Right forelimb (tissue), 1 donor: ENCODE data around the gene PDE4D.

ENCODE experiments used
- DNase-seq: peaks from one replicate; pipeline ENCODE4 v3.0.0-alpha.2; 2018

Gene PDE4D

DNA sequence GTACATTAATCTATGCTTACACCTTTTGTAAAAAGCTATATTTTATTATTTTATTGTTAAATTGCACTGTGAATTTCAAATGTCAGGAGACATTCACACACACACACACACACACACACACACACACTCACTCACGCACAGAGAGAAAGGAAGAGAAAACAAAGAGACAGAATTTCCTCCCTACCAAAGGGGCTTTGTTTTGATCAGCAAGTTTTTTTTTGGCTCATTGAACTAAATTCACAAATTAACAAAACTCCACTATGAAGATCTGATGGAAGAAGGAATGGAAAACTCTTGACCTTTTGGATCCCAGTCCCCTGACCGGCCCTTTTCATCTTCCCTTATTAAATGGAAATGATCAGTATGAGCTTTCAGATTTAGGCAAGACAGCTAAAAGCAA lies 161.2 kb downstream of the PDE4D start:
- no peak for DNase-seq

GRCh38 chr5:59731809-59732208 lies 161.7 kb downstream of the PDE4D start:
- no peak for DNase-seq

DNA sequence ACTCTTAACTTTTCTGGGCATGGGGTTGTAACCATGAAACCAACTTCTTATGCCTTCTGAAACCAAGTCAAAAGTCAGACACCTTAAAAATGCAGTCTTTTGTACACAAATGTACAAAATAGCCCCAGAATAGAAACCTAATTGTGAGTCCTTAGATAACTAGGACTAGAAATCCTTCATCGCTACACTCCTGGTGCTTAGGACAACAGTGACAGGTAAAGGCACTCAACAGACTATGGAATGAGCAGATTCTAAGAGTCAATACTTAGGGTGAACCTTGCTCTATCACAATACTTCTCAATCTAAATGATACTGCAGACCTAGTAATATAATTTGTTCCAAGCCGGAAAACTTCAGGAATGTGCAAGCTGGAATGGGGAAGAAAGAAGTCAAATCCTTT lies 163.7 kb downstream of the PDE4D start:
- no peak for DNase-seq

DNA sequence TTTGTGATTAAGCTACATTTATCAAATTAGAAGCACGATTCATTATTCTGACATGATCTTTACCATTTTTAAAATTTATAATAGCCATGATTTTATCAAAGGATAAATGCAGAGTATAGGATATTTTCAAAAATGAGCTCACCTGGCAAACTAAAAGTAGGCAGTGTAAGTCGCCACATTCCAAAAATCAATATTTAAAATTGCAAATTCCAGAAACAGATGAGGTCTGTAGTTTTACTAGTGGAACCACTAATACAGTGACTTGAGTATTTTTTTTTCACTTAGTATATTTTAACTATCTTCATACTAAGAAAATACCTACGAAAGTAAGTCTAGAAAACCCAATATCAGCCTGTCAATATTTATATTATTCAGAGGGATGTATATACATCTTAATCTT lies 164.2 kb downstream of the PDE4D start:
- DNase-seq, result no peak

- no peak for DNase-seq
Observed at GRCh38 chr5:59728356-59728755, 165.2 kb downstream of the PDE4D start.

GRCh38 chr5:59727186-59727585 lies 166.3 kb downstream of the PDE4D start:
- DNase-seq, result no peak

DNA sequence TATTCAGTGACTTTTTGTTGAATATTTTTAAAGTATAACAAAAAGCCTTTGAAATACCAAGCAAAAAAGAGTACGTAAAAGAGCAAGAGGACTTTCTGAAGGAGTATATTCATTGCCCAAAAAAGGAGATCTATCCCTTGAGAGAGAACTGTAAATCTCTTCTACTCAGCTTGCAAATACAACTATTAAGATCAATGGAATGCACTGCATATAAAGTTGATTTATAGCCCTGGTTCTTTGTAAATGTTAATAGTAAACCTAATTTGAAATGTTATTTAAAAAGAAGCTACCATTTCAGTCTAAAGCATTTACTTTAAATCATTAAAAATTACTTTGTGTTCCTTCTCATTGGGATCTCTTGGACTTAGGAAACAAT lies 168.1 kb downstream of the PDE4D start:
- no peak for DNase-seq

- no peak for DNase-seq
Observed at GRCh38 chr5:59724482-59725391, 168.8 kb downstream of the PDE4D start.

GRCh38 chr5:59722874-59723273 lies 170.7 kb downstream of the PDE4D start:
- DNase-seq, result no peak

DNA sequence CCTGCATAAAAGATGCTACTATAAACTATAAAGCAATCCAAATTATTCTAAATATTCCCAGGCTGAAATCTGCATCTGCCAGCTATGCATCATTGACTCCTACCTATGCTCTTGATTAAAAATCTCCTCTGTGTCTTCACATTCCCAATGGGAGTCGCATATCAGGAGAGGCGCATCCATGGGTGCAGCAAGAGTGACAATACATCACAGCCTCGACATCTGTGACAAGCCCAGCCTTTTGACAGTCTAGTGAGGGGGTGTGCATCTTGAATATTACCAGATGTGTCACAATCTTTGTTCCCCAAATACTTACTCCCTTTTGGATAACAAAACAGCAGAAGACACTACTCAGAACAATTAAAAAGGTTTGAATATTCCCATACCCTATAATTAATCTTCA lies 171.8 kb downstream of the PDE4D start:
- no peak for DNase-seq

DNA sequence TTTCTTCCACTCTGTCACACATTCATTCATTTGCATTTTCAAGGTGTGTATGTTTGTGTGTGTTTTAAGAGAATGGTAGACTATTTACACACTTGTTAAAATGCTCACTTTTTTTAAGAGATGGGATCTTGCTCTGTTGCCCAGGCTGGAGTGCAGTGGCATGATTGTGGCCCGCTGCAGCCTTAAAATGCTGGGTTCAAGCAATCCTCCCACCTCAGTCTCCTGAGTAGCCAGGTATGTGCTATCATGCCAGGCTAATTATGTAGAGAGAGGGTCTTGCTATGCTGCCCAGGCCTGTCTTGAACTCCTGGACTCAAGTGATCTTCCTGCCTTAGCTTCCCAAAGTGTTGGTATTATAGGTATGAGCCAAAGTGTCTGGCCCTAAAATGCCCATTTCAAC lies 173.5 kb downstream of the PDE4D start:
- no peak for DNase-seq

GRCh38 chr5:59716966-59717500 lies 176.5 kb downstream of the PDE4D start:
- no peak for DNase-seq

DNA sequence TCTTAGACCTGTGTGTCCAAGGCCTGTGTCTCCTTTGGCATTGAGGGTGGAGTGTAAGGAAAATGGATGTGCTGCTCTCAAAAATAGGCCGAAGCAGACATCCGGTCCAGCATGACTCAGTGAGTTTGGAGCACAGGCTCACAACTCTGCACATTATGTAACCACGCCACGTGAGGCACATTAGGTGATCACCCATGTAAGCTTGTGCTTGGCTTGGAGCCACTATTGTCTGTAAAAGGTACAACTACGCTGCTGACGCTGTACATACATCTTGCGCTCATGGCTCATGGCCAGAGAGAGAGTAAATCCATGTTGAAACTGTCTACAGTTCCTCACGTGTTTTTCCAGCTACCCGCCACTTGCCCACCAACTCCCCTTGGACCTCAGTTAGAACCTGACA lies 177.5 kb downstream of the PDE4D start:
- no peak for DNase-seq

- DNase-seq, result no peak
Observed at GRCh38 chr5:59715228-59715627, 178.3 kb downstream of the PDE4D start.

- DNase-seq, result no peak
Observed at GRCh38 chr5:59713498-59713844, 180.1 kb downstream of the PDE4D start.

- DNase-seq, result no peak
Observed at GRCh38 chr5:59712836-59713497, 180.6 kb downstream of the PDE4D start.

DNA sequence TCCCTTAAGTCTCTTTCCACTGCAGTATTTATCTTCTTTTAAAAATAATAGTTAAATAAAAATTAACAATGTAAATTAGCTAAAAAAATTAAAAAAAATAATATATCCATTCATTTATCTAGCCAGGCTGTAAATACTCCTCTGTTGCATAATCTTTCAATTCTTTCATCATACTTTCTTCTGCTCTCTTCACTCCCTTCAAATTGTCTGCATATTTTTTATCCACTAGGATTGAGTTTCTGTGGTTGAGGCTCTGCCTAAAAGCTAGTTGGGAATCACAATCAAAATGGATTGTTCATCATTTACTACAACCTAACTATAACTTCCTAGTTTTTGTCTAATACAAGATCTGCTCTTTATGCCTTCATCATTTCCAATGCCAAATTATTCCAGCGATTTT lies 182.2 kb downstream of the PDE4D start:
- no peak for DNase-seq

GRCh38 chr5:59709846-59710245 lies 183.7 kb downstream of the PDE4D start:
- no peak for DNase-seq

DNA sequence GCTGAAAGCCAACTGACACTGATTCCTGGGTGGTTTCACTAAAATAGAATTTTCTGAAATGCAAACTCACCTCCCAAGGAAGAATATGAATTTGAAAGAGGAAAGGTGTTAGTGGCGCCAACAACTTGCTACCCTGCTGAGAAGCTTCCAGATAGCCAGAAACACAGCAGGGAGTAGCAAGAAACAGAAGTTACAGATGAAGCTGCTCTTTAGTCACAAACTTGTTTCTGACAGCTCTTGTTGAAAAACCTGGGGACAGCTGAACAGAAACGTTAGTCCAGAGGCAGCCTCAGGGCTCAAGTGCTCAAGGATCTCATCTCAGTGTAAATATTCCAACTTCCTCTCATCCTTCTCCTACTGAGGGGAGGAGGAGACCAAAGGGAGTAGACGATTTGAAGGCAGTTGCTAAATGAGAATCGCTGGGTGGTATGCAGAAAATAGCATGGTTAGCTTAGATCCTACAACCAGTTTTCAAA lies 184.1 kb downstream of the PDE4D start:
- no peak for DNase-seq

- DNase-seq, result no peak
Observed at GRCh38 chr5:59704936-59705335, 188.6 kb downstream of the PDE4D start.

DNA sequence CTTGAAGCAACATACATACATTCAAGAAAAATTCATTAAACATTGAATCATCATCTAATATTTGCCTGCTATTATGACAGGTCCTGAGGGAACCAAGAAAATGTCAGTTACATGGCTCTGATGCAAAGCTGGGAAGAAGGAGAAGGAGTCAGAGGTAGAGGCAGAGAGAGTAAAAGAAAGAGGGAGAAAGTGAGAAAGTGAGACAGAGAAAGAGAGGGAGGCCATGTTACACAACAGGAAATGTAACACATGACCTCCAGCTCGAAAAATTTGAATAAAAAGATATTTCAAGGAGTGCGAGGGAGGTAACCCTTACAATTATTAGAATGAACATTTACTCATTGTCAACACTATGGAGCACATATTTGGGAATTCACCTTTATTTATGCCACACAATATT lies 189.7 kb downstream of the PDE4D start:
- no peak for DNase-seq

DNA sequence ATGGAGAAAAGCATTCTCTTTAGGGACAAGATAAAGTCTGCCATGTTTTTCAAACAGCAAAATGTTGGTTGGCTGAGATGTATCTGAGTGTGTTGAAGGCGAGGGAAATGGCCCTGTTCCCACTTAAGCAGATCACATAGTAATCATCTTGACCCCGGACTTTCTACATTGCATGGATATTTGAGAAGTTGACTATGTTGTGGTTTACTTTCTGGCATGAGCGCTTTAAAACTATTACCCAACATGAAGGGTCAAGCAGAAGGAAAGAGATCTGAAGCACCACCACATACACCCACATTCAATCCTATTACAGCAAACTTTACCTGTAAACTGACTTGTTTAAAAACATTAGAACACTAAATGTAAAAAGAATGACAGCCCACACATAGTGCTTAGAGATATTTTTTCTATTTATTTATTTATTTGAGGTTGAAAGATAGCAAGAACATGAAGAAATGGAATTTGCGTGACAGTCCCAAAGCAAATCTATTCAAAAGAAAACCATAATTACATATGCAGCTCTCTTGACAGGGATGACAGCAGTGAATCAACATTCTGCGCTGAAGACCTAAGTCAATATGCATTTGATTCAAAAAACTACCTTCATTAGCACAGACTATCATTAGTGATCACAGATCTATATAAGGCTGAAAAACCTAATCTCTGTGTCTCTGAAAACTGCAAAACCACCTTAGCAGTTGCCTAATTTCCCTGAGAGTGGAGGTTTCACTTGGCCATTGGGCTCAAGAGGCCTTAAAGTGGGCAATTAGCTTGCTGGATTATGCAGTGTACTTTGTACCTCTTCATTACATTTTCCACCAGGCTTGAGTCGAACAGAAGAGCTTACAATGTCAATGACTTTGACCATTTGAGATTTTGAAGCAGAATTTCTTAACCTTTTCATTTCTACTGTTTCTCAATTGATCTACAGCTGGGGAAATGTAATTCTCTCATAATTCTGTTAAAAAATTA lies 195.0 kb downstream of the PDE4D start:
- DNase-seq, result no peak

GRCh38 chr5:59694411-59694810 lies 199.1 kb downstream of the PDE4D start:
- no peak for DNase-seq
